MCF 10A (cell line): Measurements from ENCODE around the gene CXCR4. TPM values are rescaled to one million over a fixed set of nuclear protein-coding genes. Genes with fewer than 3 reads are reported as not detected.

Experiments
- BruUV-seq: library from RNA; stranded (reverse); fragments of 400-500 nt; replicated peaks from 2 replicates; lab custom pipeline; 2021; lab: Mats Ljungman, UMichigan
- CTCF ChIA-PET: fragments of 300-600 bp; sonication (Branson Sonifier 250); formaldehyde crosslinking; extraction: SDS; loops from one replicate; lab custom pipeline; 2021; ENCODE audit warnings: antibody characterized with exemption, inconsistent platforms; lab: Yijun Ruan, JAX
- POLR2A ChIA-PET: fragments of 300-600, 350-650 bp; sonication (Branson Sonifier 250); formaldehyde crosslinking; extraction: SDS; loops from one replicate; lab custom pipeline; 2020; ENCODE audit warnings: antibody characterized with exemption, inconsistent platforms; lab: Yijun Ruan, JAX
- DNase-seq: peaks from one replicate; pipeline ENCODE4 v3.0.0-alpha.2; 2018; ENCODE audit not compliant: unreplicated experiment
- H3K27ac Mint-ChIP-seq: one replicate; pipeline ENCODE4 v1.8.0; 2022; ENCODE audit warnings: mild to moderate bottlenecking, low read depth, mixed read lengths; ENCODE audit not compliant: unreplicated experiment
- H3K27me3 Mint-ChIP-seq: one replicate; pipeline ENCODE4 v1.8.0; 2022; ENCODE audit warnings: mixed read lengths; ENCODE audit not compliant: insufficient read depth, unreplicated experiment
- H3K36me3 Mint-ChIP-seq: one replicate; pipeline ENCODE4 v1.8.0; 2022; ENCODE audit warnings: mild to moderate bottlenecking, moderate library complexity, mixed read lengths; ENCODE audit not compliant: insufficient read depth, unreplicated experiment
- H3K4me1 Mint-ChIP-seq: one replicate; pipeline ENCODE4 v1.8.0; 2022; ENCODE audit warnings: mixed read lengths; ENCODE audit not compliant: insufficient read depth, unreplicated experiment
- H3K4me3 Mint-ChIP-seq: one replicate; pipeline ENCODE4 v1.8.0; 2022; ENCODE audit warnings: mild to moderate bottlenecking, moderate library complexity, mixed read lengths; ENCODE audit not compliant: unreplicated experiment
- H3K9me3 Mint-ChIP-seq: one replicate; pipeline ENCODE4 v1.8.0; 2022; ENCODE audit warnings: mixed read lengths; ENCODE audit not compliant: unreplicated experiment
- intact Hi-C: fragments of 100-400 bp; cut with micrococcal nuclease; formaldehyde crosslinking; loops from 2 replicates; pipeline ENCODE4 v1.14.1; 2022
- total RNA-seq: library from RNA; stranded (reverse); gene quantifications from 2 replicates; pipeline ENCODE4 v1.2.3, GENCODE V29; 2022
- TF ChIP-seq, protein P1 (sequence below): fragments of 200-600 bp; IDR thresholded peaks from one replicate; pipeline ENCODE4 v1.8.0; 2022; ENCODE audit warnings: antibody characterized with exemption, mild to moderate bottlenecking; ENCODE audit not compliant: unreplicated experiment

Gene CXCR4
- total RNA-seq, 1 experiment from 2014 or later = 1.1 TPM

DNA sequence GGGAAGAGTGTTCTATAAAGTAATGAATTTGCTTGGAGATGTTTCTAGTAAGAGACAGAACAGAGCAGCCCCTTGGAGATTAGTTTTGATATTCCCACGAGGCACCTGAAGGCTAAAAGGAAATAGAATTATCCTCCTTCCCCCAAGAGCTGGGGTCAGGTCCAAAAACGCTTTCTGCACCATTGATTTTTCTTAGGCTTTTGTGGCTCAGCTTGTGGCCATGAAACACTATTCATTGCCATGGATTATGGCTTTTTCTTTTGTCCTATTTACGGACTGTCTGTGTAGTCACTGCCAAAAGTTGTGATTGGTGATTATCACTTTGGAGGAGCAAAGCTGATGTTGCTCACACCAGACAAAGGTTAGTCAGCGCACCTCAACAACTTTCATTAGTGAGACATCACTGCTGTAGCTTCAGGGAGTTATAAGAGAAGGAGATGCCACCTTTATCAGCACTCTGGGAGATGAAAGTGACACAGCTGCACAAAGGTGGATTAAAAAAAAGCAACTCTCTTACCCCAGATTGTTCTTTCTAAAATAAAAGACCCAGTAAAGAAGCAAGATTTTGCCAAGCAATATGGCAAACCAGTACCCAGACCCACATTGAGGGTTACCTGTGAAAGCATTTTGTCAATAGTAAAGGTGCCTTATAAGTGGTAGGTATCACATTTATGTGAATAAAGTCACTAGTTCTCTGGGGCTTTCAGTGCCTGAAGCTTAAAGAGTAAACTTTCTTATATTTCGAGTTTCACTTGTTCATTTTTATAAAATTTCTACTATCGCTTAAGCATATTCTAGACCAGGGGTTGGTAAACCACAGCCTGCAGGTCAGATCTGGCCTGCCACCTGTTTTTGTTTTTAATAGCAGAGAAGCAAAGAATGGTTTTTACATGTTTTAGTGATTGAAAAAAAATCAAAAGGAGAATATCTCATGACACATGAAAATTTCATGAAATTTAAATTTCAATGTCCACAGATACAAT lies 10.6 kb downstream of the CXCR4 start:
- BruUV-seq = no TSS peak
- H3K27me3 Mint-ChIP-seq = no peaks in the 10 kb centered on the region
- H3K4me3 Mint-ChIP-seq = no peak overlapping the region
- intact Hi-C loops = no loop called here
- DNase-seq = no peak
- TF ChIP-seq, protein P1, sequence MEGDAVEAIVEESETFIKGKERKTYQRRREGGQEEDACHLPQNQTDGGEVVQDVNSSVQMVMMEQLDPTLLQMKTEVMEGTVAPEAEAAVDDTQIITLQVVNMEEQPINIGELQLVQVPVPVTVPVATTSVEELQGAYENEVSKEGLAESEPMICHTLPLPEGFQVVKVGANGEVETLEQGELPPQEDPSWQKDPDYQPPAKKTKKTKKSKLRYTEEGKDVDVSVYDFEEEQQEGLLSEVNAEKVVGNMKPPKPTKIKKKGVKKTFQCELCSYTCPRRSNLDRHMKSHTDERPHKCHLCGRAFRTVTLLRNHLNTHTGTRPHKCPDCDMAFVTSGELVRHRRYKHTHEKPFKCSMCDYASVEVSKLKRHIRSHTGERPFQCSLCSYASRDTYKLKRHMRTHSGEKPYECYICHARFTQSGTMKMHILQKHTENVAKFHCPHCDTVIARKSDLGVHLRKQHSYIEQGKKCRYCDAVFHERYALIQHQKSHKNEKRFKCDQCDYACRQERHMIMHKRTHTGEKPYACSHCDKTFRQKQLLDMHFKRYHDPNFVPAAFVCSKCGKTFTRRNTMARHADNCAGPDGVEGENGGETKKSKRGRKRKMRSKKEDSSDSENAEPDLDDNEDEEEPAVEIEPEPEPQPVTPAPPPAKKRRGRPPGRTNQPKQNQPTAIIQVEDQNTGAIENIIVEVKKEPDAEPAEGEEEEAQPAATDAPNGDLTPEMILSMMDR = no peak
- H3K4me1 Mint-ChIP-seq = peaks cover 8% of the 10 kb centered on the region
- no peak overlapping the region for H3K27ac Mint-ChIP-seq
- H3K36me3 Mint-ChIP-seq = no peaks in the 10 kb centered on the region
- POLR2A ChIA-PET = interaction anchor here (0.5 kb wide), 1 partner anchor 71 kb away, joined by 3 read pairs; no protein-coding TSS in a partner anchor
- CTCF ChIA-PET = interaction anchor here (0.5 to 0.9 kb wide), 3 partner anchors 8 to 74 kb away, joined by 3 to 5 read pairs (median 4); no protein-coding TSS in a partner anchor
- H3K9me3 Mint-ChIP-seq = no peaks in the 10 kb centered on the region

GRCh38 chr2:136106505-136106904 lies 11.4 kb downstream of the CXCR4 start:
- POLR2A ChIA-PET = interaction anchor here (0.6 kb wide), 1 partner anchor 758 kb away, joined by 3 read pairs; no protein-coding TSS in a partner anchor
- Mint-ChIP-seq H3K27ac (no peak overlapping the region), H3K4me3 (no peak overlapping the region), H3K4me1 (peaks cover 6% of the 10 kb centered on the region), H3K36me3 (no peaks in the 10 kb centered on the region), H3K9me3 (no peaks in the 10 kb centered on the region), H3K27me3 (no peaks in the 10 kb centered on the region)
- intact Hi-C loops = no loop called here
- TF ChIP-seq, protein P1 = no peak
- no peak for DNase-seq
- CTCF ChIA-PET = interaction anchor here (0.5 to 0.7 kb wide), 4 partner anchors 73 to 289 kb away, joined by 3 to 5 read pairs (median 4); no protein-coding TSS in a partner anchor
- BruUV-seq = no TSS peak

GRCh38 chr2:136104977-136105376 lies 13.0 kb downstream of the CXCR4 start:
- no peaks in the 10 kb centered on the region for H3K27me3 Mint-ChIP-seq
- CTCF ChIA-PET = no interaction called here

DNA sequence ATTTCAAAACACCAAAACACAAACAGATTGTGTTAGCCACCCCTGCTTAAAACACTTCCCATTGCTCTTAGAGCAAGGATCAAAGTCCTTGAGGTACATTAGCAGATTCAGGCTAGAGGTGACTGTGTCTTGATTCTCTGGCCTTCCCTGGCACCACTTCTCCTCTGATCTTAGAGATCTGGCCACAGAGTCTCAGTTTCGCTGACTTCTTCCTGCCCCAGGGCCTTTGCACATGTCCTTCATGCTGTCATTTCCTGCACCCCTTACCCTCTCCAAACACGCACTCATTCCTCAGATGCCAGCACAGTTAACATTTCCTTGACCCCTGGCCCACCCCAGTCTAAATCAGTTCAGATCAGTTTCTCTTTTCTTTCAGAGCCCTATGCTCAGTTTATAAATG lies 16.9 kb downstream of the CXCR4 start:
- DNase-seq = no peak
- no peaks in the 10 kb centered on the region for H3K27me3 Mint-ChIP-seq
- H3K9me3 Mint-ChIP-seq = no peaks in the 10 kb centered on the region
- ChIA-PET POLR2A (no interaction called here), CTCF (no interaction called here)
- TF ChIP-seq, protein P1 = no peak
- H3K4me1 Mint-ChIP-seq = no peaks in the 10 kb centered on the region
- no peaks in the 10 kb centered on the region for H3K36me3 Mint-ChIP-seq
- no peak overlapping the region for H3K4me3 Mint-ChIP-seq
- H3K27ac Mint-ChIP-seq = no peak overlapping the region
- no TSS peak for BruUV-seq
- intact Hi-C loops = no loop called here

More at GRCh38 chr2:136104977-136105376, 13.0 kb downstream of the CXCR4 start:
- H3K9me3 Mint-ChIP-seq = no peaks in the 10 kb centered on the region
- intact Hi-C loops = no loop called here
- no peak overlapping the region for H3K27ac Mint-ChIP-seq
- TF ChIP-seq, protein P1 = no peak
- POLR2A ChIA-PET = no interaction called here
- H3K4me1 Mint-ChIP-seq = no peaks in the 10 kb centered on the region
- H3K36me3 Mint-ChIP-seq = no peaks in the 10 kb centered on the region
- no peak overlapping the region for H3K4me3 Mint-ChIP-seq
- peak; percentile 16 for DNase-seq
- BruUV-seq = no TSS peak
